Upper lobe of left lung (tissue), 6 donors: Measurements from ENCODE around the gene SQOR. TPM values are rescaled to one million over a fixed set of nuclear protein-coding genes. Genes with fewer than 3 reads are reported as not detected.

Experiments
- ATAC-seq, 2 donors: fragments of 200-7000 bp; cut with Tn5 transposase; one replicate each; pipeline ENCODE4 v1.9.1; 2022; ENCODE audit warnings: mild to moderate bottlenecking in 2 of 2, moderate library complexity in 2 of 2; ENCODE audit not compliant: low FRiP score in 2 of 2
- DNase-seq, 2 donors: peaks; one replicate each; pipeline ENCODE4 v3.0.0-alpha.2; 2019 to 2020
- H3K27ac ChIP-seq, 4 donors: fragments of 200-600 bp; sonication (generic); one replicate each; pipeline ENCODE4 v1.5.1; 2016 to 2019
- H3K27me3 ChIP-seq, 4 donors: fragments of 200-600 bp; sonication (generic); one replicate each; pipeline ENCODE4 v1.5.1; 2017 to 2019
- H3K36me3 ChIP-seq, 4 donors: fragments of 200-600 bp; sonication (generic); one replicate each; pipeline ENCODE4 v1.5.1; 2016 to 2019
- H3K4me1 ChIP-seq, 4 donors: fragments of 200-600 bp; sonication (generic); one replicate each; pipeline ENCODE4 v1.5.1; 2018 to 2019
- H3K4me3 ChIP-seq, 4 donors: fragments of 200-600 bp; sonication (generic); one replicate each; pipeline ENCODE4 v1.5.1; 2017 to 2019; ENCODE audit warnings: mild to moderate bottlenecking in 2 of 4, moderate library complexity in 1 of 4
- H3K9me3 ChIP-seq, 4 donors: fragments of 200-600 bp; sonication (generic); one replicate each; pipeline ENCODE4 v1.5.1; 2018 to 2019
- CTCF ChIP-seq, 6 experiments: fragments of 450-650 bp in 4 of 6; fragments of 200-600 bp in 2 of 6; sonication (generic) in 2 of 6; IDR thresholded peaks; one replicate each; pipeline ENCODE4 v1.5.1; 2016 to 2019; ENCODE audit warnings: antibody characterized with exemption in 6 of 6
- EP300 ChIP-seq, 4 donors: sonication (generic); formaldehyde crosslinking; IDR thresholded peaks; one replicate each; pipeline ENCODE4 v1.5.1; 2017; ENCODE audit warnings: antibody characterized with exemption in 4 of 4, control low read depth in 2 of 4
- POLR2A ChIP-seq, 4 donors: fragments of 450-650 bp; IDR thresholded peaks; one replicate each; pipeline ENCODE4 v1.5.1; 2016 to 2017; ENCODE audit warnings: antibody characterized with exemption in 4 of 4, mild to moderate bottlenecking in 2 of 4
- POLR2AphosphoS5 ChIP-seq, 2 donors: sonication (generic); formaldehyde crosslinking; IDR thresholded peaks; one replicate each; pipeline ENCODE4 v1.5.1; 2017; ENCODE audit warnings: antibody characterized with exemption in 2 of 2
- WGBS, 2 donors: methylation state at CpG; one replicate each; pipeline ENCODE4 v1.1.5; 2017 to 2018; 5-methylcytosine and 5-hydroxymethylcytosine counted together
- total RNA-seq, 6 donors: library from RNA; depleted of rRNA in 4 of 6; stranded (reverse); fragments of >200 nt in 4 of 6; gene quantifications; one replicate each; pipeline versions ENCODE4 v1.1.0 to v1.2.1, GENCODE V29; 2016 to 2021
- donor health status: DM: no; HTN: no; CAD: no; lungs with moderate emphysema.
- donor health status: DM: no; HTN: yes; CAD: no; lungs with severe emphysema.

The SQOR gene
- total RNA-seq, 6 donors from 2014 or later: 74.7 to 181 (median 110) TPM

GRCh38 chr15:45705510-45706473 lies 71.0 kb downstream of the SQOR start:
- H3K9me3 ChIP-seq: no peaks in the 10 kb centered on the region
- peaks cover 0 to 6% (median 3%) of the 10 kb centered on the region in 4 donors for H3K27me3 ChIP-seq
- H3K4me3 ChIP-seq: peak overlapping the region; percentile 38 to 53 (median 46)
- no peak overlapping the region for H3K27ac ChIP-seq
- H3K36me3 ChIP-seq: no peaks in the 10 kb centered on the region
- peaks cover 5 to 16% (median 9%) of the 10 kb centered on the region in 4 donors for H3K4me1 ChIP-seq
- no peak for TF ChIP-seq POLR2A (IDR thresholded peaks at IDR 0.05)
- peak; percentile 76 to 92 (median 84) for TF ChIP-seq CTCF (IDR thresholded peaks at IDR 0.05)
- no peak for TF ChIP-seq EP300 (IDR thresholded peaks at IDR 0.05)
- TF ChIP-seq POLR2AphosphoS5 (IDR thresholded peaks at IDR 0.05): no peak
- peak; percentile 91 to 95 for ATAC-seq
- 2 to 4% methylated on average over 15 of the region's 15 CpGs for WGBS, 2 donors
- DNase-seq: peak in 1 of 2 donors; percentile 83

GRCh38 chr15:45710657-45711056 lies 75.8 kb downstream of the SQOR start:
- DNase-seq (no peak), ATAC-seq (no peak)
- H3K27me3 ChIP-seq: no peaks in the 10 kb centered on the region
- H3K36me3 ChIP-seq: no peaks in the 10 kb centered on the region
- H3K4me3 ChIP-seq: no peak overlapping the region
- no peaks in the 10 kb centered on the region for H3K4me1 ChIP-seq
- H3K9me3 ChIP-seq: no peaks in the 10 kb centered on the region
- H3K27ac ChIP-seq: no peak overlapping the region
- TF ChIP-seq EP300 (IDR thresholded peaks at IDR 0.05) (no peak), CTCF (IDR thresholded peaks at IDR 0.05) (no peak), POLR2A (IDR thresholded peaks at IDR 0.05) (no peak), POLR2AphosphoS5 (IDR thresholded peaks at IDR 0.05) (no peak)
- 32 to 44% methylated on average over 6 of the region's 6 CpGs for WGBS, 2 donors

- Histone ChIP-seq H3K36me3 (no peaks in the 10 kb centered on the region), H3K4me1 (no peaks in the 10 kb centered on the region), H3K27me3 (no peaks in the 10 kb centered on the region), H3K9me3 (no peaks in the 10 kb centered on the region), H3K4me3 (no peak overlapping the region), H3K27ac (no peak overlapping the region)
- peak in 1 of 2 donors; percentile 19 for TF ChIP-seq POLR2AphosphoS5 (IDR thresholded peaks at IDR 0.05)
- TF ChIP-seq EP300 (IDR thresholded peaks at IDR 0.05): peak in 1 of 4 donors; percentile 21
- peak; percentile 55 to 80 (median 66) for TF ChIP-seq CTCF (IDR thresholded peaks at IDR 0.05)
- no peak for TF ChIP-seq POLR2A (IDR thresholded peaks at IDR 0.05)
- peak; percentile 76 to 77 for ATAC-seq
- WGBS, 2 donors: 33 to 36% methylated on average over 24 of the region's 24 CpGs
- peak in 1 of 2 donors; percentile 60 for DNase-seq
These were observed 80.0 kb downstream of the SQOR start for GRCh38 chr15:45714590-45715488.

- TF ChIP-seq CTCF (IDR thresholded peaks at IDR 0.05): no peak
- TF ChIP-seq POLR2AphosphoS5 (IDR thresholded peaks at IDR 0.05): no peak
- TF ChIP-seq POLR2A (IDR thresholded peaks at IDR 0.05): no peak
- DNase-seq: no peak
- Histone ChIP-seq H3K9me3 (no peaks in the 10 kb centered on the region), H3K4me3 (no peak overlapping the region), H3K36me3 (no peaks in the 10 kb centered on the region), H3K27me3 (no peaks in the 10 kb centered on the region), H3K27ac (no peak overlapping the region), H3K4me1 (no peaks in the 10 kb centered on the region)
- 71 to 100% methylated on average over 1 of the region's 1 CpG for WGBS, 2 donors
- ATAC-seq: no peak
These were observed 80.7 kb downstream of the SQOR start for GRCh38 chr15:45715528-45715927.
